ENCODE data around the gene DAB2IP. TPM values are rescaled to one million over a fixed set of nuclear protein-coding genes. Genes with fewer than 3 reads are reported as not detected.
A peak's percentile ranks its signal among the peaks of the same experiment; 100 is the strongest.

DAB2IP gene
- total RNA-seq, 1 donor from 2014 or later, result 81.6 TPM

DNA sequence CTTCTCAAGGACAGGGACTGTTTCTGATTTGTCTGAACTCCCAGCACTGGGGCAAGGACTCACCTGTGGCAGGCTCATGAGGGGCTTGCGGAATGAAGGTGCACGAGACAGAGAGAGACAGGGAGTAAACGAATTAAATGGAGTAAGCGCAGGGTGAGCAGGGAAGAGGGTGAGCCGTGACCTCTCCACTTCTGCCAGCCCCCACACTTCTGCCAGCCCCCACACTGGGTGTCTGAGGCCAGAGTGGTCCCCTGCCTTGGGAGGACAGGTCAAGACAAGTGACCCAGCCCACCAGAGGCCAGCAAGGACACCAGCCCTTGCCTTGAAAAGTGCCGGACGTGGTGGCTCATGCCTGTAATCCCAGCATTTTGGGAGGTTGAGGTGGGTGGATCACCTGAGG, 37.2 kb downstream of the DAB2IP start:
- Histone ChIP-seq H3K9me3 (no peaks in the 10 kb centered on the region), H3K4me1 (peaks cover 19% of the 10 kb centered on the region), H3K36me3 (no peaks in the 10 kb centered on the region), H3K27me3 (no peaks in the 10 kb centered on the region), H3K27ac (no peak overlapping the region), H3K4me3 (no peak overlapping the region)
- DNase-seq, result peak; percentile 56
- intact Hi-C loops (cut with DNase I), result loop anchor here (5.0 kb wide), 1 partner anchor 304 kb away; no protein-coding TSS in a partner anchor
- ATAC-seq, result no peak
- TF ChIP-seq, protein P1, sequence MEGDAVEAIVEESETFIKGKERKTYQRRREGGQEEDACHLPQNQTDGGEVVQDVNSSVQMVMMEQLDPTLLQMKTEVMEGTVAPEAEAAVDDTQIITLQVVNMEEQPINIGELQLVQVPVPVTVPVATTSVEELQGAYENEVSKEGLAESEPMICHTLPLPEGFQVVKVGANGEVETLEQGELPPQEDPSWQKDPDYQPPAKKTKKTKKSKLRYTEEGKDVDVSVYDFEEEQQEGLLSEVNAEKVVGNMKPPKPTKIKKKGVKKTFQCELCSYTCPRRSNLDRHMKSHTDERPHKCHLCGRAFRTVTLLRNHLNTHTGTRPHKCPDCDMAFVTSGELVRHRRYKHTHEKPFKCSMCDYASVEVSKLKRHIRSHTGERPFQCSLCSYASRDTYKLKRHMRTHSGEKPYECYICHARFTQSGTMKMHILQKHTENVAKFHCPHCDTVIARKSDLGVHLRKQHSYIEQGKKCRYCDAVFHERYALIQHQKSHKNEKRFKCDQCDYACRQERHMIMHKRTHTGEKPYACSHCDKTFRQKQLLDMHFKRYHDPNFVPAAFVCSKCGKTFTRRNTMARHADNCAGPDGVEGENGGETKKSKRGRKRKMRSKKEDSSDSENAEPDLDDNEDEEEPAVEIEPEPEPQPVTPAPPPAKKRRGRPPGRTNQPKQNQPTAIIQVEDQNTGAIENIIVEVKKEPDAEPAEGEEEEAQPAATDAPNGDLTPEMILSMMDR (IDR thresholded peaks at IDR 0.05), result no peak

DNA sequence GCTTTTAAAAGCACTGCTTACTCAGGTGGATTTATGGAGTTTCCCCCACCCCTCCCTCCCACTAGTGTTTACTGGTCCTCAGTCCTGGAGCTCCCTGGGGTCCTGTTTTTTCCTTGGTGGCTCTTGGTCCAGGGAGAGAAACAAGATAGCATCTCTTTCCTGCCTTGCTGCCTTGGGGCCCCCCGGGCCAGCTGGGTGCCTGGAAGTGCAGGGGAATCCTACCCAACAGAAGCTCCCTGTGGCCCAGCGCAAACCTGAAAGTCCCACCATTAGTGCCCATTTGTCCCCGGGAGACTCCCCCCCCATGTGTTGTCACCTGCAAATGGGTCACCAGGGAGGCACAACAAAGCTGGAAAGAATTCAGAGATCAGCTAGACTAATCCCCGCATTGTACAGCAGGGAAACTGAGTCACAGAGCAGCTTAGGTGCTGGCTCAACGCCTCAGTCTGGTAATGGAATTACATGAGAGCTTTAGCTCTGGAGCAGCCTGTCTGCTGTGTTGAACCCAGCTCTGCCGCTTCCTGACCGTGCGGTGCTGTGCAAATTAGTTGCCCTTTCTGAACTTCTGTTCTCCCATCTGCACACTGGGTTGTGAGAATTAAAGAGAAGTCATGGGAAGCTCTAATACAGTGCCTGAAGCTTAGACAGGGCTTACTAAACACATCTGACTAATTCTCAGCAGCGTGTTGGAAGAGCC, 38.2 kb downstream of the DAB2IP start:
- Histone ChIP-seq H3K9me3 (no peaks in the 10 kb centered on the region), H3K4me1 (peaks cover 19% of the 10 kb centered on the region), H3K27me3 (no peaks in the 10 kb centered on the region), H3K4me3 (no peak overlapping the region), H3K36me3 (no peaks in the 10 kb centered on the region), H3K27ac (no peak overlapping the region)
- intact Hi-C loops (cut with DNase I), result loop anchor here (5.0 kb wide), 1 partner anchor 303 kb away; no protein-coding TSS in a partner anchor
- TF ChIP-seq, protein P1 (IDR thresholded peaks at IDR 0.05), result no peak
- DNase-seq, result peak; percentile 42
- ATAC-seq, result no peak

DNA sequence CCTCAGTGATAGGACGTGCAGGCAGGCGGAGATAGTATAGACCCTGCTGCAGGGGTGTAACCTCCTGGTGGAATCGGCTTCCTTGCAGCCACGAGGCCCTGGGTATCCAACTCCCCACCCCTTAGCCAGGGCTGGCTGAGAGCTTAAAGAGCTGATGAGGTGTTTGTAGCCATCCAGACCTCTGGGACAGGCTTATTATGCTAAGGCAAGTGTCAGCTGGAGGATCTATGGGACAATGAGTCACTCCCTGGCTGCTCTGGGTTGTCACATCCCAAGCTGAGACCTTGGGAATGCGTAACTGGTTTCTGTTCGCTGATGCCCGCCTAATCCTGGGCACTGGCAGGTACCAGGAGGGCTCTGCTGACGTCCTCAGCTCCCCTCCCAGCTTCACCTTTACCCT, 38.9 kb downstream of the DAB2IP start:
- no peaks in the 10 kb centered on the region for H3K9me3 ChIP-seq
- DNase-seq, result no peak
- no peak overlapping the region for H3K27ac ChIP-seq
- ATAC-seq, result no peak
- H3K4me3 ChIP-seq, result no peak overlapping the region
- H3K4me1 ChIP-seq, result peaks cover 19% of the 10 kb centered on the region
- H3K27me3 ChIP-seq, result no peaks in the 10 kb centered on the region
- intact Hi-C loops (cut with DNase I), result no loop called here
- TF ChIP-seq, protein P1 (IDR thresholded peaks at IDR 0.05), result no peak
- no peaks in the 10 kb centered on the region for H3K36me3 ChIP-seq

DNA sequence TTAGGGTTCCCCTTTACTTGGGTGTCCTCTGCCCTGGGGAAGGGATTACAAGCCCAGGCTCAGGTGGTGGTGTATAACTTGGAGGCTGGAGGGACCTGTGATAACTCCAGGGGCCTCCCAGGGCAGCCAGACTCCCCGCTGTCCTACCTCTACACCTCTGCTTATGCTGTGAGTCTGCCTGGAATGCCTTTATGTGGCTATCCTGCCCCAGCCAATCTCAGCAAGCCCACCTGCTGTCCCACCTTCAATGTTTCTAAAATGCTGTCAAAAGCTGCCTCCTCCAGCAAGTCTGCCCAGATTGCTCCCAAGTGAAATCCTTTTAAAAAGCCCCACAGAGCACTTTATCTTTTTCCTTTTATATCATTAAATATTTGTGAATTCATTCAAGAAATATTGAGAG, 39.3 kb downstream of the DAB2IP start:
- DNase-seq (no peak), ATAC-seq (no peak)
- intact Hi-C loops (cut with DNase I), result no loop called here
- no peaks in the 10 kb centered on the region for H3K36me3 ChIP-seq
- peaks cover 19% of the 10 kb centered on the region for H3K4me1 ChIP-seq
- H3K9me3 ChIP-seq, result no peaks in the 10 kb centered on the region
- H3K27me3 ChIP-seq, result no peaks in the 10 kb centered on the region
- no peak overlapping the region for H3K27ac ChIP-seq
- H3K4me3 ChIP-seq, result no peak overlapping the region
- TF ChIP-seq, protein P1 (IDR thresholded peaks at IDR 0.05), result no peak

DNA sequence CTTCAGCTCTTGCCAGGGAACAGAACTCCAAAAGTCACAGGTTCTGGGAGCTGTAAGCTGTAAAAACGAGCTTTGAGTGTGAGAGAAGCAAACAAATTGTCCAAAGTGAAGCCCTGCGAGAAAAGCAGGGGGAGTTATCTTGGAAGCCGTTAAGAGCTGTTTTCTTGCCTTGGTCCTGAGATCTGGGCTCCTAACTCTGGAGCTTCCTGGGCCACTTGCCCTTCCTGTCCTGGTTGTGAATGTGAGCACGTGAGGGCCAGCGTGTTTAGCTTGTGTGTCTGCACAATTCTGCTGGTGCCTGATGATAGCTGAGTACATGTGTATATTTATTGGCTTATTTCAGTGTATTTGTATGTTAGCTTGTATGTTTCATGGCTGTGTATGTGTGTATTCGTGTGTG, 40.5 kb downstream of the DAB2IP start:
- no peak overlapping the region for H3K27ac ChIP-seq
- DNase-seq (no peak), ATAC-seq (no peak)
- H3K36me3 ChIP-seq, result no peaks in the 10 kb centered on the region
- TF ChIP-seq, protein P1 (IDR thresholded peaks at IDR 0.05), result no peak
- H3K4me3 ChIP-seq, result no peak overlapping the region
- no peaks in the 10 kb centered on the region for H3K9me3 ChIP-seq
- intact Hi-C loops (cut with DNase I), result no loop called here
- peaks cover 19% of the 10 kb centered on the region for H3K4me1 ChIP-seq
- H3K27me3 ChIP-seq, result no peaks in the 10 kb centered on the region
